Right lobe of liver (tissue), 6 donors: Measurements from ENCODE around the gene OPN1LW. TPM values are rescaled to one million over a fixed set of nuclear protein-coding genes. Genes with fewer than 3 reads are reported as not detected.
"Not testable (repeated sequence)": the region's sequence is repeated elsewhere in the genome, so short reads cannot be mapped to it uniquely, and the experiment has no call there.

Experiments
- ATAC-seq, 4 donors: fragments of 200-7000 bp; cut with Tn5 transposase; one replicate each; pipeline ENCODE4 v1.9.1; 2020; ENCODE audit warnings: mild to moderate bottlenecking in 4 of 4, moderate library complexity in 4 of 4
- DNase-seq, 3 donors: peaks; one replicate each; pipeline ENCODE4 v3.0.0-alpha.2; 2020
- H3K27ac ChIP-seq, 3 donors: fragments of 200-600 bp; one replicate each; pipeline ENCODE4 v1.8.0; 2022
- H3K27me3 ChIP-seq, 2 donors: fragments of 200-600 bp; one replicate each; pipeline ENCODE4 v1.8.0; 2022
- H3K36me3 ChIP-seq, 4 donors: fragments of 200-600 bp; sonication (generic) in 1 of 4; one replicate each; pipeline versions ENCODE4 v1.5.1 to v1.8.0; 2017 to 2022; ENCODE audit warnings: control low read depth in 1 of 4
- H3K4me1 ChIP-seq, 4 donors: fragments of 200-600 bp; sonication (generic) in 1 of 4; one replicate each; pipeline versions ENCODE4 v1.5.1 to v1.8.0; 2017 to 2022; ENCODE audit warnings: control low read depth in 1 of 4
- H3K4me3 ChIP-seq, 3 donors: fragments of 200-600 bp; one replicate each; pipeline ENCODE4 v1.8.0; 2022
- H3K9me3 ChIP-seq, 4 donors: fragments of 200-600 bp; sonication (generic) in 1 of 4; one replicate each; pipeline versions ENCODE4 v1.5.1 to v1.8.0; 2017 to 2022; ENCODE audit warnings: control low read depth in 1 of 4
- WGBS: methylation state at CpG from one replicate; pipeline ENCODE4 v1.1.6; 2018; ENCODE audit warnings: low coverage, low lambda C conversion rate; ENCODE audit not compliant: insufficient coverage; ENCODE audit errors: missing lambda C conversion rate; 5-methylcytosine and 5-hydroxymethylcytosine counted together
- intact Hi-C, 2 donors: fragments of 100-400 bp; cut with DNase I; formaldehyde crosslinking; loops; one replicate each; pipeline versions ENCODE4 v1.11.2 to v1.14.1; 2022
- total RNA-seq, 6 experiments: library from RNA; depleted of rRNA in 2 of 6; stranded (reverse); fragments of >200 nt in 2 of 6; fragmentation: NEBNext Ultra II Directional in 3 of 6; extraction: Animal tissue kit (Norgen Biotek cat#: 25700) in 3 of 6; gene quantifications; one replicate each; pipeline versions ENCODE4 v1.1.0 to v1.2.4, GENCODE V29; 2016 to 2023
- donor health status: DM: no; HTN: yes; CAD: no.
- donor health status: DM: no; HTN: no; CAD: no.
- donor health status: DM: no; HTN: no; CAD: no.
- donor health status: DM: no; HTN: yes; CAD: no.
- donor health status: DM: no; HTN: yes; CAD: no.

OPN1LW gene
- total RNA-seq, 6 experiments from 2014 or later: not detected

GRCh38 chrX:154182296-154182695 lies 38.3 kb downstream of the OPN1LW start, which contains the start of gene OPN1MW:
TSS of gene OPN1MW (plus strand) at chrX:154182596. CDS start at chrX:154182678, 82 bp downstream.
- intact Hi-C loops, H3K4me1 ChIP-seq, H3K27ac ChIP-seq, H3K9me3 ChIP-seq, ATAC-seq, H3K36me3 ChIP-seq, H3K27me3 ChIP-seq, DNase-seq, H3K4me3 ChIP-seq: not testable (repeated sequence)
- no CpG with 5 or more reads among the region's 14 CpGs for WGBS

GRCh38 chrX:154183794-154184193 lies 39.8 kb downstream of the OPN1LW start:
- H3K27me3 ChIP-seq, H3K4me1 ChIP-seq, H3K9me3 ChIP-seq, ATAC-seq, intact Hi-C loops, H3K4me3 ChIP-seq, DNase-seq, H3K27ac ChIP-seq, H3K36me3 ChIP-seq: not testable (repeated sequence)
- no CpG with 5 or more reads among the region's 8 CpGs for WGBS

- H3K9me3 ChIP-seq, H3K27me3 ChIP-seq, H3K27ac ChIP-seq, DNase-seq, H3K4me1 ChIP-seq, H3K4me3 ChIP-seq, intact Hi-C loops, ATAC-seq, H3K36me3 ChIP-seq: not testable (repeated sequence)
- no CpG with 5 or more reads among the region's 8 CpGs for WGBS
Measured at GRCh38 chrX:154192846-154193245, 48.8 kb downstream of the OPN1LW start.

- H3K27ac ChIP-seq, H3K4me1 ChIP-seq, H3K9me3 ChIP-seq, intact Hi-C loops, H3K36me3 ChIP-seq, DNase-seq, H3K4me3 ChIP-seq, H3K27me3 ChIP-seq: not testable (repeated sequence)
- peak in 3 of 4 donors; percentile 55 to 72 (median 68) for ATAC-seq
- WGBS: no CpG with 5 or more reads among the region's 2 CpGs
Measured at GRCh38 chrX:154194316-154194715, 50.3 kb downstream of the OPN1LW start.

- H3K36me3 ChIP-seq, H3K27me3 ChIP-seq, H3K9me3 ChIP-seq, ATAC-seq, H3K4me3 ChIP-seq, H3K4me1 ChIP-seq, intact Hi-C loops, DNase-seq, H3K27ac ChIP-seq: not testable (repeated sequence)
- no CpG with 5 or more reads among the region's 15 CpGs for WGBS
Measured at GRCh38 chrX:154196466-154196865, 52.4 kb downstream of the OPN1LW start.

Other genes with a start within 250 kb of the OPN1LW start
- under 1 TPM in 1 of 6 experiments, not detected in 5; 0.31 TPM for gene AVPR2, start 239.6 kb upstream of the OPN1LW start, total RNA-seq
- gene ARHGAP4, start 218.0 kb upstream of the OPN1LW start, total RNA-seq: 10 to 100 TPM in 2 of 6 experiments, 1 to 10 TPM in 4; 5.5 to 11.9 (median 8.7) TPM
- 10 to 100 TPM; 36.1 to 56.2 (median 39.7) TPM for gene NAA10, start 209.2 kb upstream of the OPN1LW start, total RNA-seq
- gene RENBP, start 199.6 kb upstream of the OPN1LW start, total RNA-seq: 1 to 10 TPM; 2.2 to 9.1 (median 5.2) TPM
- gene HCFC1, start 172.4 kb upstream of the OPN1LW start, total RNA-seq: 10 to 100 TPM; 15.2 to 32.5 (median 19.7) TPM
- gene TMEM187, start 171.5 kb upstream of the OPN1LW start, total RNA-seq: 10 to 100 TPM in 1 of 6 experiments, 1 to 10 TPM in 5; 3.8 to 10.3 (median 5.9) TPM
- 10 to 100 TPM; 27.4 to 77.7 (median 41.4) TPM for gene IRAK1, start 124.3 kb upstream of the OPN1LW start, total RNA-seq
- gene MECP2, start 46.5 kb upstream of the OPN1LW start, total RNA-seq: 10 to 100 TPM; 14.1 to 18.4 (median 16.0) TPM
- gene OPN1MW, start 38.4 kb downstream of the OPN1LW start, total RNA-seq: not detected
- not detected for gene OPN1MW2, start 75.5 kb downstream of the OPN1LW start, total RNA-seq
- gene OPN1MW3, start 113.3 kb downstream of the OPN1LW start, total RNA-seq: not detected
- gene TEX28, start 150.9 kb downstream of the OPN1LW start, total RNA-seq: not detected
- under 1 TPM in 1 of 6 experiments, not detected in 5; 0.06 TPM for gene TKTL1, start 151.6 kb downstream of the OPN1LW start, total RNA-seq
- 100 to 1,000 TPM in 1 of 6 experiments, 10 to 100 TPM in 5; 46.8 to 124 (median 82.6) TPM for gene FLNA, start 230.4 kb downstream of the OPN1LW start, total RNA-seq
- 10 to 100 TPM; 19.8 to 28.8 (median 24.2) TPM for gene EMD, start 235.1 kb downstream of the OPN1LW start, total RNA-seq